Measurements from ENCODE around the gene PARD3.

DNA sequence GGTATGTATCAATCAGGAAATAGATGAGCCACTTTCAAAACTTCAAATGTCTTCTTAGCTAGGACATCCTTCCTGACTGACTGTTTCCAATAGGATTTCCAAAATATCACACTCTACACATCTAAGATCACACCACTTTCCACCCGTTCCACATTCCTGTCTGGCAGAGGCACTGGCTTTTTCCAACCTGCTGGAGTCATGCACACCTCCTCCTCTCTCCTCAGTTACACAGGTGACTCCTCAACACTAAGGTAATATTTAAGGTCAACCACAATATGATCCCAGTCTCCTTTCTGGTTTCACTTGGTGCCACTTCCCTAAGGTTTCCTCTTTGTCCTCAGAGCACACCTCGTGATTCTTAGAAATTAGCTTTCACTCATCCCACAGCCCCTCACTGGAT lies 196.5 kb downstream of the PARD3 start:
- TF ChIP-seq, protein P1, sequence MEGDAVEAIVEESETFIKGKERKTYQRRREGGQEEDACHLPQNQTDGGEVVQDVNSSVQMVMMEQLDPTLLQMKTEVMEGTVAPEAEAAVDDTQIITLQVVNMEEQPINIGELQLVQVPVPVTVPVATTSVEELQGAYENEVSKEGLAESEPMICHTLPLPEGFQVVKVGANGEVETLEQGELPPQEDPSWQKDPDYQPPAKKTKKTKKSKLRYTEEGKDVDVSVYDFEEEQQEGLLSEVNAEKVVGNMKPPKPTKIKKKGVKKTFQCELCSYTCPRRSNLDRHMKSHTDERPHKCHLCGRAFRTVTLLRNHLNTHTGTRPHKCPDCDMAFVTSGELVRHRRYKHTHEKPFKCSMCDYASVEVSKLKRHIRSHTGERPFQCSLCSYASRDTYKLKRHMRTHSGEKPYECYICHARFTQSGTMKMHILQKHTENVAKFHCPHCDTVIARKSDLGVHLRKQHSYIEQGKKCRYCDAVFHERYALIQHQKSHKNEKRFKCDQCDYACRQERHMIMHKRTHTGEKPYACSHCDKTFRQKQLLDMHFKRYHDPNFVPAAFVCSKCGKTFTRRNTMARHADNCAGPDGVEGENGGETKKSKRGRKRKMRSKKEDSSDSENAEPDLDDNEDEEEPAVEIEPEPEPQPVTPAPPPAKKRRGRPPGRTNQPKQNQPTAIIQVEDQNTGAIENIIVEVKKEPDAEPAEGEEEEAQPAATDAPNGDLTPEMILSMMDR (IDR thresholded peaks at IDR 0.05; ENCODE audit: low read depth, low read length, poor library complexity, severe bottlenecking): no peak
- TF ChIP-seq EZH2phosphoT487 (IDR thresholded peaks at IDR 0.05; ENCODE audit: borderline replicate concordance, low read length): no peak
